ENCODE data around the gene KCNIP3.
A peak's percentile ranks its signal among the peaks of the same experiment; 100 is the strongest.
"Not testable (repeated sequence)": the region's sequence is repeated elsewhere in the genome, so short reads cannot be mapped to it uniquely, and the experiment has no call there.

Gene KCNIP3

GRCh38 chr2:95387358-95387757 is 90.2 kb downstream of the KCNIP3 start:
- DNase-seq (ENCODE audit: low read depth), result no peak

GRCh38 chr2:95388091-95388692 is 91.0 kb downstream of the KCNIP3 start:
- no peak for DNase-seq (ENCODE audit: low read depth)

GRCh38 chr2:95388856-95389244 is 91.7 kb downstream of the KCNIP3 start:
- DNase-seq (ENCODE audit: low read depth), result no peak

- no peak for DNase-seq (ENCODE audit: low read depth)
Observed at GRCh38 chr2:95389245-95390119, 92.3 kb downstream of the KCNIP3 start.

- no peak for DNase-seq (ENCODE audit: low read depth)
Observed at GRCh38 chr2:95390272-95390880, 93.2 kb downstream of the KCNIP3 start.

- DNase-seq (ENCODE audit: low read depth), result no peak
Observed at GRCh38 chr2:95390881-95391321, 93.8 kb downstream of the KCNIP3 start.

GRCh38 chr2:95391641-95392310 is 94.6 kb downstream of the KCNIP3 start:
- DNase-seq (ENCODE audit: low read depth), result no peak

- no peak for DNase-seq (ENCODE audit: low read depth)
Observed at GRCh38 chr2:95392320-95392719, 95.2 kb downstream of the KCNIP3 start.

- no peak for DNase-seq (ENCODE audit: low read depth)
Observed at GRCh38 chr2:95392730-95393455, 95.7 kb downstream of the KCNIP3 start.

- no peak for DNase-seq (ENCODE audit: low read depth)
Observed at GRCh38 chr2:95393901-95394300, 96.8 kb downstream of the KCNIP3 start.

GRCh38 chr2:95399061-95399460 is 101.9 kb downstream of the KCNIP3 start:
- DNase-seq (ENCODE audit: low read depth), result no peak

- no peak for DNase-seq (ENCODE audit: low read depth)
Observed at GRCh38 chr2:95401480-95401879, 104.3 kb downstream of the KCNIP3 start.

- DNase-seq (ENCODE audit: low read depth), result not testable (repeated sequence)
Observed at GRCh38 chr2:95402004-95402369, 104.8 kb downstream of the KCNIP3 start.

- peak; percentile 86 for DNase-seq (ENCODE audit: low read depth)
Observed at GRCh38 chr2:95402370-95403203, 105.4 kb downstream of the KCNIP3 start, which contains the start of gene FAHD2A. TSS of gene FAHD2A (plus strand) at chr2:95402708. CDS start at chr2:95405559, 2,851 bp downstream.

- DNase-seq (ENCODE audit: low read depth), result not testable (repeated sequence)
Observed at GRCh38 chr2:95403204-95403721, 106.1 kb downstream of the KCNIP3 start.

GRCh38 chr2:95403824-95404223 is 106.7 kb downstream of the KCNIP3 start:
- DNase-seq (ENCODE audit: low read depth), result not testable (repeated sequence)

GRCh38 chr2:95404676-95405075 is 107.5 kb downstream of the KCNIP3 start:
- DNase-seq (ENCODE audit: low read depth), result not testable (repeated sequence)

- not testable (repeated sequence) for DNase-seq (ENCODE audit: low read depth)
Observed at GRCh38 chr2:95411239-95411638, 114.1 kb downstream of the KCNIP3 start.

- peak; percentile 31 for DNase-seq (ENCODE audit: low read depth)
Observed at GRCh38 chr2:95414015-95414594, 117.0 kb downstream of the KCNIP3 start.

GRCh38 chr2:95415138-95415537 is 118.0 kb downstream of the KCNIP3 start:
- not testable (repeated sequence) for DNase-seq (ENCODE audit: low read depth)

Data from activated T-helper 9 cell treated with anti-CD3 and anti-CD28 coated beads, Interleukin-2, amount 50 U/mL, for 16 hours (primary cell).